H54 (cell line): ENCODE data around the gene POLD4.

Source experiments
- DNase-seq: peaks from one replicate; pipeline ENCODE4 v3.0.0; 2011; ENCODE audit warnings: low spot score, mixed read lengths; ENCODE audit not compliant: insufficient read length
- FAIRE-seq: peaks from 3 replicates; lab custom pipeline; 2011; peaks lifted over from hg19 to GRCh38; lab: Jason Lieb, UNC
- POLR2A ChIP-seq: IDR thresholded peaks from 2 replicates; pipeline ENCODE4 v1.6.1; 2011; ENCODE audit warnings: low read depth, mild to moderate bottlenecking, low read length

Gene POLD4

GRCh38 chr11:67371189-67371910, 18.0 kb upstream of the POLD4 start:
- TF ChIP-seq POLR2A: no peak
- FAIRE-seq: no peak
- DNase-seq: no peak

- FAIRE-seq (no peak), DNase-seq (no peak)
- no peak for TF ChIP-seq POLR2A
Measured at GRCh38 chr11:67370351-67371076, 17.2 kb upstream of the POLD4 start.

GRCh38 chr11:67369801-67370284, 16.5 kb upstream of the POLD4 start:
- FAIRE-seq (no peak), DNase-seq (no peak)
- no peak for TF ChIP-seq POLR2A

- no peak for DNase-seq
- no peak for FAIRE-seq
- TF ChIP-seq POLR2A: no peak
Measured at GRCh38 chr11:67369275-67369674, 15.9 kb upstream of the POLD4 start.

GRCh38 chr11:67368621-67369020, 15.3 kb upstream of the POLD4 start:
- no peak for FAIRE-seq
- TF ChIP-seq POLR2A: no peak
- no peak for DNase-seq

- FAIRE-seq (no peak), DNase-seq (no peak)
- no peak for TF ChIP-seq POLR2A
Measured at GRCh38 chr11:67367761-67368227, 14.4 kb upstream of the POLD4 start.

- FAIRE-seq (no peak), DNase-seq (no peak)
- TF ChIP-seq POLR2A: no peak
Measured at GRCh38 chr11:67366961-67367760, 13.8 kb upstream of the POLD4 start.

GRCh38 chr11:67366546-67366945, 13.2 kb upstream of the POLD4 start:
- FAIRE-seq (no peak), DNase-seq (no peak)
- no peak for TF ChIP-seq POLR2A

- FAIRE-seq (no peak), DNase-seq (no peak)
- TF ChIP-seq POLR2A: no peak
Measured at GRCh38 chr11:67365736-67366444, 12.5 kb upstream of the POLD4 start.

GRCh38 chr11:67364783-67365722, 11.7 kb upstream of the POLD4 start:
- no peak for TF ChIP-seq POLR2A
- no peak for DNase-seq

GRCh38 chr11:67364169-67364568, 10.8 kb upstream of the POLD4 start:
- TF ChIP-seq POLR2A: no peak
- DNase-seq (no peak), FAIRE-seq (no peak)

More at GRCh38 chr11:67364783-67365722, 11.7 kb upstream of the POLD4 start:
- no peak for FAIRE-seq
